ENCODE data around the gene KMT2B. TPM values are rescaled to one million over a fixed set of nuclear protein-coding genes. Genes with fewer than 3 reads are reported as not detected.

Gene KMT2B
- total and polyA plus RNA-seq, 2 of the 8 experiments (the other 6 are each of a cell fraction or from before 2014, with no cell fraction given), result 26.7 to 38.6 TPM

DNA sequence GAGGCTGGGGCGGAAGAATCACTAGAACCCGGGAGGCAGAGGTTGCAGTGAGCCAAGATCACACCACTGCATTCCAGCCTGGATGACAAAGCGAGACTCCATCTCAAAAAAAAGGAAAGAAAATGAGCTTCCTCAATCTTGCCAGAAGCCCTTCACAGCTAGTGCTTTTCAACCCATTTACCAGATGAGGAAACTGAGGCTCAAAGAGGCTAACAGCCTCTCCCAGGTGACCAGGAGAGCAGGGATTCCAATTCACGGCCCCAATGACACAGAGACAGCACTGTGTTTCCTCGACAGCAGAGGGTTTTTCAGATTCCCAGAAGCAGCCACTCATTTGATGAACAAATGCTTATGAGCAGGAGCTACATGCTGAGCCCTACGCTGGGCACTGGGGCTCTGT lies 48.2 kb upstream of the KMT2B start:
- no peak overlapping the region for H3K27ac ChIP-seq (ENCODE audit: low read depth, low read length)
- no peak overlapping the region for H3K23ac ChIP-seq (ENCODE audit: insufficient read length)
- H3K79me1 ChIP-seq (ENCODE audit: low read depth, low read length), result no peaks in the 10 kb centered on the region
- H3K4me3 ChIP-seq (ENCODE audit: extremely low read depth in 1 of 4, insufficient read depth in 2 of 4, low read depth in 3 of 4, low read length in 4 of 4), result no peak overlapping the region
- no peaks in the 10 kb centered on the region for H3K9me3 ChIP-seq (ENCODE audit: insufficient read depth in 2 of 2, low read depth in 1 of 2, low read length in 1 of 2)
- no peak overlapping the region for H3K56ac ChIP-seq (replicated peaks; ENCODE audit: insufficient read length, low read depth, low read length)
- H3K4ac ChIP-seq (replicated peaks; ENCODE audit: insufficient read length, low read depth, low read length), result no peak overlapping the region
- peaks cover 0 to 4% (median 1%) of the 10 kb centered on the region in 4 experiments; a peak in 1 of 7 replicates for H3K27me3 ChIP-seq (replicated peaks in 1 of 4; ENCODE audit: control insufficient read depth in 3 of 4, extremely low read depth in 1 of 4, insufficient read depth in 3 of 4, low read length in 3 of 4)
- H3K4me1 ChIP-seq (replicated peaks in 1 of 4; ENCODE audit: control insufficient read depth in 3 of 4, insufficient read depth in 4 of 4, low read length in 3 of 4), result peaks cover 0 to 3% (median 0%) of the 10 kb centered on the region in 4 experiments; a peak in 2 of 7 replicates
- H3K14ac ChIP-seq (ENCODE audit: insufficient read length), result no peak overlapping the region
- no peaks in the 10 kb centered on the region for H4K20me1 ChIP-seq (replicated peaks in 1 of 2; ENCODE audit: control insufficient read depth in 1 of 2, insufficient read depth in 2 of 2, low read length in 2 of 2)
- 71% methylated on average over 3 of the region's 6 CpGs; no CpG with 5 or more reads in 1 of the 2 experiments for WGBS, 2 experiments (ENCODE audit: extremely low coverage in 1 of 2, insufficient coverage in 1 of 2, insufficient read length in 1 of 2, insufficient replicate concordance in 2 of 2, low coverage in 1 of 2, low lambda C conversion rate in 2 of 2, missing lambda C conversion rate in 1 of 2)
- DNase-seq (ENCODE audit: low read depth in 1 of 2, low spot score in 2 of 2) (no peak), FAIRE-seq (no peak)
- no peak overlapping the region for H2BK12ac ChIP-seq (ENCODE audit: low read depth, low read length)
- TF ChIP-seq POU5F1 (IDR thresholded peaks at IDR 0.05; ENCODE audit: low read depth, low read length) (no peak), CEBPB (IDR thresholded peaks at IDR 0.05; ENCODE audit: low read depth, low read length) (no peak), YY1 (IDR thresholded peaks at IDR 0.05; ENCODE audit: low read depth, low read length) (no peak)
- H2BK5ac ChIP-seq (ENCODE audit: low read depth, low read length), result no peak overlapping the region
- no peak overlapping the region; the same call in 1 of the 2 replicates for H2AK5ac ChIP-seq (ENCODE audit: low read depth, low read length)
- H2AFZ ChIP-seq (ENCODE audit: low read length), result no peak overlapping the region
- no peaks in the 10 kb centered on the region for H3K36me3 ChIP-seq (ENCODE audit: control insufficient read depth in 2 of 4, insufficient read depth in 4 of 4, low read length in 3 of 4)
- H2BK120ac ChIP-seq (replicated peaks; ENCODE audit: low read depth, low read length), result no peak overlapping the region
- no peaks in the 10 kb centered on the region for H3K79me2 ChIP-seq (ENCODE audit: control insufficient read depth in 1 of 2, insufficient read depth in 2 of 2, low read length in 2 of 2)
- H3K9ac ChIP-seq (replicated peaks in 1 of 4; ENCODE audit: extremely low read depth in 1 of 4, low read depth in 3 of 4, low read length in 3 of 4), result no peak overlapping the region
- no peak overlapping the region for H3K18ac ChIP-seq (ENCODE audit: extremely low read depth, low read length)
- no peak overlapping the region for H2BK20ac ChIP-seq (ENCODE audit: low read length)
- H4K5ac ChIP-seq (ENCODE audit: insufficient read length, low read depth, low read length), result no peak overlapping the region
- H4K8ac ChIP-seq (ENCODE audit: extremely low read depth, insufficient read depth, low read length), result no peak overlapping the region
- no peak overlapping the region for H3K4me2 ChIP-seq (ENCODE audit: insufficient read depth in 1 of 2, low read depth in 2 of 2, low read length in 2 of 2)
- ChIA-PET POLR2A (ENCODE audit: partially characterized antibody) (interaction anchor here (0.8 to 1.8 kb wide), 3 partner anchors 9 to 22 kb away, joined by 3 to 7 read pairs (median 4); no protein-coding TSS in a partner anchor), CTCF (ENCODE audit: partially characterized antibody) (interaction anchor here (0.6 to 1.2 kb wide), 3 partner anchors 12 to 14 kb away, joined by 3 to 4 read pairs (median 3); no protein-coding TSS in a partner anchor)
- H3K23me2 ChIP-seq (ENCODE audit: low read depth, low read length), result no peaks in the 10 kb centered on the region; the same call in 1 of the 2 replicates
- no peak overlapping the region for H2BK15ac ChIP-seq (ENCODE audit: low read length)
- no peak overlapping the region for H4K91ac ChIP-seq (replicated peaks; ENCODE audit: insufficient read length, low read length)

Measured in H1 (cell line).